Colonic mucosa (tissue), 4 donors: ENCODE results near the gene OBSCN. TPM values are rescaled to one million over a fixed set of nuclear protein-coding genes. Genes with fewer than 3 reads are reported as not detected.

Source experiments
- DNase-seq: peaks from one replicate; pipeline ENCODE4 v3.0.0-alpha.2; 2020
- H3K27ac ChIP-seq: fragments of 200-600 bp; one replicate; pipeline ENCODE4 v1.8.0; 2021
- H3K27me3 ChIP-seq: fragments of 200-600 bp; one replicate; pipeline ENCODE4 v1.8.0; 2021
- H3K36me3 ChIP-seq: fragments of 200-600 bp; one replicate; pipeline ENCODE4 v1.8.0; 2021
- H3K4me1 ChIP-seq: fragments of 200-600 bp; one replicate; pipeline ENCODE4 v1.8.0; 2021; ENCODE audit warnings: mild to moderate bottlenecking
- H3K4me3 ChIP-seq: fragments of 200-600 bp; one replicate; pipeline ENCODE4 v1.8.0; 2021
- H3K9ac ChIP-seq, 2 donors: one replicate each; pipeline ENCODE4 v1.7.0; 2013; ENCODE audit warnings: control low read depth in 2 of 2, low read depth in 2 of 2, low read length in 2 of 2
- H3K9me3 ChIP-seq: fragments of 200-600 bp; one replicate; pipeline ENCODE4 v1.8.0; 2021
- CTCF ChIP-seq: fragments of 200-600 bp; IDR thresholded peaks from one replicate; pipeline ENCODE4 v1.8.0; 2022; ENCODE audit warnings: antibody characterized with exemption, mild to moderate bottlenecking
- intact Hi-C: fragments of 100-400 bp; cut with DNase I; formaldehyde crosslinking; loops from one replicate; pipeline ENCODE4 v1.14.1; 2022
- total RNA-seq, 2 donors: library from RNA; stranded (reverse); fragmentation: NEBNext Ultra II Directional in 1 of 2; extraction: Animal tissue kit (Norgen Biotek cat#: 25700) in 1 of 2; gene quantifications; one replicate each; pipeline ENCODE4 v1.2.1, GENCODE V29; 2021
- donor health status: healthy.
- donor health status: DM: no; HTN: no; CAD: no.
- donor health status: DM: no; HTN: no; CAD: no.

The OBSCN gene
- total RNA-seq, 2 donors from 2014 or later, result 3.6 to 7.9 TPM

DNA sequence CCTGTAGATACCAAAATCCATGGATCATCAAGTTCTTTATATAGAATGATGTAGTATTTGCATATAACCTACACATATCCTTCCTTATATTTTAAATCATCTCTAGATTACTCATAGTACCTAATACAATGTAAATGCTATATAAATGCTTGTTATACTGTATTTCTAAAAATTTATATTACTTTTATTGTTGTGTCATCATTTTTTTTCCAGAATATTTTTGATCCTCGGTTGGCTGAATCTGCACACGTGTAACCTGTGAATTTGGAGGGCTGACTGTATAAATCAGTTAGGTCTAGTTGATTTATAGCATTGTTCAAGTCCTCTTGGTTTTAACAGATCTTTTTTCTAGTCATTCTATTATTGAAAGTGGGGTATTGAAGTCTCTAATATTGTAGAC is 23.3 kb downstream of the OBSCN start:
- TF ChIP-seq CTCF, result no peak
- Histone ChIP-seq H3K27ac (no peak overlapping the region), H3K36me3 (no peaks in the 10 kb centered on the region), H3K4me1 (no peaks in the 10 kb centered on the region), H3K4me3 (no peak overlapping the region), H3K27me3 (no peaks in the 10 kb centered on the region), H3K9ac (no peak overlapping the region), H3K9me3 (no peaks in the 10 kb centered on the region)
- no peak for DNase-seq
- intact Hi-C loops, result no loop called here

DNA sequence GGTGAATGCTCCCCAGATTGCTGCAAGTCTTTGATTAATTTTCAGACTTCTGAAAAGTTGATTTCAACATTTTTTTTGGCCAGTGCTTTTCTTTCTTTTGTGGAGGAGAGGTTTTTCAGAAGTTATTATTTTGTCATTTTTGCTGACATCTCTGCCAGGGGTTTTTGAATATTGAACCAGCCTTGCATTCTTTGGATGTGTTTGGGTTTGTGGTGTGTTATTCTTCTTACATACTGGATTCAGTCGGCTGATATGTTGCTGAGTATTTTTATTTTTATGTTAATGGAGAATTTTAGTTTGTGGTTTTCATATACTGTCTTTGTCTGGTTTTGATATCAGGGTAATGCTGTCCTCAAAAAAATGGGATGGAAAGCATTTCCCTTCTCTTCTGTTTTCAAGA is 25.3 kb downstream of the OBSCN start:
- no peak overlapping the region for H3K9ac ChIP-seq
- H3K27ac ChIP-seq, result no peak overlapping the region
- no peaks in the 10 kb centered on the region for H3K27me3 ChIP-seq
- H3K9me3 ChIP-seq, result no peaks in the 10 kb centered on the region
- intact Hi-C loops, result no loop called here
- no peaks in the 10 kb centered on the region for H3K4me1 ChIP-seq
- no peaks in the 10 kb centered on the region for H3K36me3 ChIP-seq
- H3K4me3 ChIP-seq, result no peak overlapping the region
- TF ChIP-seq CTCF, result no peak
- no peak for DNase-seq

- H3K27ac ChIP-seq, result no peak overlapping the region
- no peak overlapping the region for H3K9ac ChIP-seq
- H3K27me3 ChIP-seq, result no peaks in the 10 kb centered on the region
- no peaks in the 10 kb centered on the region for H3K9me3 ChIP-seq
- no peaks in the 10 kb centered on the region for H3K4me1 ChIP-seq
- no peak for DNase-seq
- intact Hi-C loops, result no loop called here
- H3K36me3 ChIP-seq, result no peaks in the 10 kb centered on the region
- no peak for TF ChIP-seq CTCF
- H3K4me3 ChIP-seq, result no peak overlapping the region
Observed at GRCh38 chr1:228234921-228235320, 27.1 kb downstream of the OBSCN start.

DNA sequence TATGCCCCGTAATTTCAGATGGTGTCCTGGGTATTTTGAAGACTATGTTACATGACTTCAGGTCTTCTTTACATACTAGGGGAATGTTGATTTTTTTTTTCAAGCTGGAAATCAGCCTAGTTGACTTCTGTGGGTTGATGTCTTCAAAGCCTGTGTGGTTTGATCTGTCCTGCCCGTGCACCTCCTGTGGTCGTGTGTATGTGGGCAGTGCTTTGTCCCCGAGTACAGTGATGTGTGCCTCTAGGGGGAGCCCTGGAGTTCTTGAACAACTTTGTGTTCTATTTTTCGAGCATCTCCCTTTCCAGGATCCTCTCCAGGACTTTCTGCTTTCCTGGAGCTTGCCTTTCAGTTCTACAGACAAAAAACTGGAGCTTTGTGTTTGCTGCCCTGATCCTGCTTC is 28.9 kb downstream of the OBSCN start:
- Histone ChIP-seq H3K36me3 (no peaks in the 10 kb centered on the region), H3K4me1 (no peaks in the 10 kb centered on the region), H3K4me3 (no peak overlapping the region), H3K9me3 (no peaks in the 10 kb centered on the region), H3K9ac (no peak overlapping the region), H3K27me3 (no peaks in the 10 kb centered on the region), H3K27ac (no peak overlapping the region)
- DNase-seq, result peak; percentile 60
- TF ChIP-seq CTCF, result peak; percentile 55
- intact Hi-C loops, result no loop called here

GRCh38 chr1:228238007-228238406 is 30.2 kb downstream of the OBSCN start:
- Histone ChIP-seq H3K36me3 (no peaks in the 10 kb centered on the region), H3K4me1 (no peaks in the 10 kb centered on the region), H3K27me3 (no peaks in the 10 kb centered on the region), H3K9me3 (no peaks in the 10 kb centered on the region), H3K4me3 (no peak overlapping the region), H3K9ac (no peak overlapping the region), H3K27ac (no peak overlapping the region)
- intact Hi-C loops, result no loop called here
- DNase-seq, result no peak
- no peak for TF ChIP-seq CTCF

DNA sequence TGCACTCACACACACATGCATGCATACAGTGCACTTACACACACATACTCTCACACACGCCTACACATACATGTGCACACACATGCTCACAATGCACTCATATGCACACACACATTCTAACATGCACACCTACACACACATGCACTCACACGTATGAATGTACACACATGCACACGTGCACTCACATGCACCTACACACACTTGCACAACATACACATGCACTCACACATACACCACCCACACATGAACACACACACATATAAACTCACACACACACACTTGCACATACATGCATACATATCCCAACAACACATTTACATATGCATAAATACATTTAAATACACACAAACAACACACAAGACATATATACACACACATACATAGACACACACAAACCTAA is 30.6 kb downstream of the OBSCN start:
- intact Hi-C loops, result no loop called here
- H3K27ac ChIP-seq, result no peak overlapping the region
- no peak for TF ChIP-seq CTCF
- no peak for DNase-seq
- no peaks in the 10 kb centered on the region for H3K9me3 ChIP-seq
- H3K9ac ChIP-seq, result no peak overlapping the region
- H3K36me3 ChIP-seq, result no peaks in the 10 kb centered on the region
- H3K27me3 ChIP-seq, result no peaks in the 10 kb centered on the region
- no peaks in the 10 kb centered on the region for H3K4me1 ChIP-seq
- H3K4me3 ChIP-seq, result no peak overlapping the region
